OCI-LY3 (cell line): Measurements from ENCODE around the gene NR3C2.

Experiments used
- CTCF ChIP-seq: fragments of 200-600, 300-600 bp; sonication (generic); IDR thresholded peaks from 2 replicates; pipeline ENCODE4 v1.5.1; 2014; ENCODE audit warnings: antibody characterized with exemption, low read length, low read depth
- EZH2phosphoT487 ChIP-seq: fragments of 200-600 bp; shearing (Covaris generic); IDR thresholded peaks from 2 replicates; pipeline ENCODE4 v1.6.1; 2018; ENCODE audit warnings: antibody characterized with exemption, mixed run types, low read depth

DNA sequence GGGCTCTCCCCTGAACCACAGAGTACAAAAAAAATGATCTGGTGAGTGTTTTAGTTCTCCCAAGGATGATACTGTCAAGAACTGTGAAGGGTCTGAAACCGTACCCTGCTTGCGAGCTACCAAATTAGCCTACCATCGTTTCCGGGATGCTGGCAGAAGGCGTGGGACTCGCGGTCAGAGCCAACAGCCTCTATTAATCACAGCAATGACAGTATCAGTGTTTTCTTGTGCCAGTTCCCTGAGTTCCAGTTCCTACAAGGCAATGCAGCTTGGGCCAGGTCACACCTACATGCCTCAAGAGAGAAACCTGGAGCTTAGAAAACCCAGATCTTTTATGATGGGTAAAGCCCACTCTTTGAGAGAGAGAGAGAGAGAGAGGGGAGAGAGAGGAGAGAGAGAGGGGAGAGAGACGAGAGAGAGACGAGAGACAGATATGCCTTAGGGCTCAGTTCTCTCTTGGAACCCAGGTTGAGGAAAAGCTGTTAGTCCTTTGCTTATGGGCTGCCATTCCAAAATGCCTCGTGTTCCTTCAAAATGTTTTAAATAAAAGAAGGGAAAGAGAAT, 382.5 kb downstream of the NR3C2 start:
- TF ChIP-seq CTCF, result no peak
- TF ChIP-seq EZH2phosphoT487, result no peak
